ENCODE measurements around the gene TEAD3. TPM values are rescaled to one million over a fixed set of nuclear protein-coding genes. Genes with fewer than 3 reads are reported as not detected.
"Not testable (repeated sequence)": the region's sequence is repeated elsewhere in the genome, so short reads cannot be mapped to it uniquely, and the experiment has no call there.

Gene TEAD3
- total RNA-seq, 1 donor from 2014 or later, result 20.5 TPM

GRCh38 chr6:35465646-35466045, 31.2 kb downstream of the TEAD3 start:
- intact Hi-C loops (cut with DNase I), result no loop called here
- ATAC-seq, result no peak
- DNase-seq (ENCODE audit: low spot score), result no peak

- ATAC-seq, result no peak
- intact Hi-C loops (cut with DNase I), result no loop called here
- no peak for DNase-seq (ENCODE audit: low spot score)
Measured at GRCh38 chr6:35463292-35463691, 33.6 kb downstream of the TEAD3 start.

- DNase-seq (ENCODE audit: low spot score) (no peak), ATAC-seq (no peak)
- intact Hi-C loops (cut with DNase I), result no loop called here
Measured at GRCh38 chr6:35461270-35461669, 35.6 kb downstream of the TEAD3 start.

- DNase-seq (ENCODE audit: low spot score), result no peak
- intact Hi-C loops (cut with DNase I), result no loop called here
- no peak for ATAC-seq
Measured at GRCh38 chr6:35457907-35458306, 39.0 kb downstream of the TEAD3 start.

GRCh38 chr6:35454391-35455110, 42.3 kb downstream of the TEAD3 start:
- intact Hi-C loops (cut with DNase I), result no loop called here
- DNase-seq (ENCODE audit: low spot score) (no peak), ATAC-seq (no peak)

GRCh38 chr6:35453236-35453635, 43.6 kb downstream of the TEAD3 start:
- DNase-seq (ENCODE audit: low spot score) (no peak), ATAC-seq (no peak)
- intact Hi-C loops (cut with DNase I), result no loop called here

GRCh38 chr6:35452183-35453090, 44.4 kb downstream of the TEAD3 start, which contains the start of gene FANCE:
TSS of gene FANCE (plus strand) at chr6:35452338. CDS start at chr6:35452546, 208 bp downstream.
- intact Hi-C loops (cut with DNase I), result no loop called here
- DNase-seq (ENCODE audit: low spot score) (peak; percentile 98), ATAC-seq (peak; percentile 96)

GRCh38 chr6:35451354-35452182, 45.3 kb downstream of the TEAD3 start:
- ATAC-seq (peak; percentile 3), DNase-seq (ENCODE audit: low spot score) (no peak)
- intact Hi-C loops (cut with DNase I), result no loop called here

GRCh38 chr6:35449287-35449881, 47.5 kb downstream of the TEAD3 start:
- intact Hi-C loops (cut with DNase I), result no loop called here
- DNase-seq (ENCODE audit: low spot score) (no peak), ATAC-seq (peak; percentile 77)

GRCh38 chr6:35448191-35448590, 48.7 kb downstream of the TEAD3 start:
- ATAC-seq, result no peak

GRCh38 chr6:35445691-35446090, 51.2 kb downstream of the TEAD3 start:
- DNase-seq (ENCODE audit: low spot score) (no peak), ATAC-seq (no peak)
- intact Hi-C loops (cut with DNase I), result loop anchor here (2.0 kb wide), 1 partner anchor 103 kb away; the partner anchor contains the start of gene PPARD

More at GRCh38 chr6:35448191-35448590, 48.7 kb downstream of the TEAD3 start:
- intact Hi-C loops (cut with DNase I), result no loop called here
- DNase-seq (ENCODE audit: low spot score), result no peak

GRCh38 chr6:35443341-35444030, 53.4 kb downstream of the TEAD3 start:
- DNase-seq (ENCODE audit: low spot score) (no peak), ATAC-seq (no peak)
- intact Hi-C loops (cut with DNase I), result no loop called here

GRCh38 chr6:35442693-35443092, 54.2 kb downstream of the TEAD3 start:
- intact Hi-C loops (cut with DNase I), result no loop called here
- DNase-seq (ENCODE audit: low spot score) (no peak), ATAC-seq (no peak)

- intact Hi-C loops (cut with DNase I), result no loop called here
- no peak for DNase-seq (ENCODE audit: low spot score)
- ATAC-seq, result no peak
Measured at GRCh38 chr6:35441642-35442041, 55.2 kb downstream of the TEAD3 start.

GRCh38 chr6:35441205-35441604, 55.7 kb downstream of the TEAD3 start:
- no peak for ATAC-seq
- no peak for DNase-seq (ENCODE audit: low spot score)
- intact Hi-C loops (cut with DNase I), result no loop called here

- ATAC-seq (no peak), DNase-seq (ENCODE audit: low spot score) (no peak)
- intact Hi-C loops (cut with DNase I), result no loop called here
Measured at GRCh38 chr6:35439308-35439707, 57.6 kb downstream of the TEAD3 start.

GRCh38 chr6:35438378-35439065, 58.4 kb downstream of the TEAD3 start:
- ATAC-seq; DNase-seq (ENCODE audit: low spot score); intact Hi-C loops (cut with DNase I): not testable (repeated sequence)

All from sciatic nerve (tissue), 2 donors.